GM18520 (cell line): ENCODE data around the gene DEFB112.

ENCODE experiments used
- ATAC-seq: cut with Tn5 transposase; IDR thresholded peaks from one replicate; pipeline ENCODE4 v1.9.1; 2021; ENCODE audit not compliant: unreplicated experiment

Gene DEFB112

DNA sequence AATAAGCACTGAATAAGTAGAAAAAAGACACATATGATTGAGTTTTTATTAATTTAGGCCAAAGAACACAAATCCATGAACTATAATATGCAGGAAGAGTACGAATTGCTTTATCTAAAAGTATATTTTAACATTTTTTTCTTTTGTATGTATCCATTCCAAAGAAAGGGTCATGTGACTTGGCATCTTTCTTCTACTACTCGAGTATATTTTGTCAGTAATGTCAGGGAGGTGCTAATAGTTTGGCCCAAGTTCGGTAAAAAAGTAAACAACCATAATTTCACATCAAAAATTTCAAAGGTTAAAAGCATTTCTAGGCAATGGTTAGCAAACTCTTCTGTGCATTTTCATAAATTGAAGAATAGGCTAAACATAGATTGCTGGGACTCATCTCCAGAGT, 46.6 kb downstream of the DEFB112 start:
- ATAC-seq, result no peak

- ATAC-seq, result no peak
Observed at GRCh38 chr6:49995278-49995677, 54.5 kb downstream of the DEFB112 start.
